ENCODE measurements around the gene TMEM35A.

DNA sequence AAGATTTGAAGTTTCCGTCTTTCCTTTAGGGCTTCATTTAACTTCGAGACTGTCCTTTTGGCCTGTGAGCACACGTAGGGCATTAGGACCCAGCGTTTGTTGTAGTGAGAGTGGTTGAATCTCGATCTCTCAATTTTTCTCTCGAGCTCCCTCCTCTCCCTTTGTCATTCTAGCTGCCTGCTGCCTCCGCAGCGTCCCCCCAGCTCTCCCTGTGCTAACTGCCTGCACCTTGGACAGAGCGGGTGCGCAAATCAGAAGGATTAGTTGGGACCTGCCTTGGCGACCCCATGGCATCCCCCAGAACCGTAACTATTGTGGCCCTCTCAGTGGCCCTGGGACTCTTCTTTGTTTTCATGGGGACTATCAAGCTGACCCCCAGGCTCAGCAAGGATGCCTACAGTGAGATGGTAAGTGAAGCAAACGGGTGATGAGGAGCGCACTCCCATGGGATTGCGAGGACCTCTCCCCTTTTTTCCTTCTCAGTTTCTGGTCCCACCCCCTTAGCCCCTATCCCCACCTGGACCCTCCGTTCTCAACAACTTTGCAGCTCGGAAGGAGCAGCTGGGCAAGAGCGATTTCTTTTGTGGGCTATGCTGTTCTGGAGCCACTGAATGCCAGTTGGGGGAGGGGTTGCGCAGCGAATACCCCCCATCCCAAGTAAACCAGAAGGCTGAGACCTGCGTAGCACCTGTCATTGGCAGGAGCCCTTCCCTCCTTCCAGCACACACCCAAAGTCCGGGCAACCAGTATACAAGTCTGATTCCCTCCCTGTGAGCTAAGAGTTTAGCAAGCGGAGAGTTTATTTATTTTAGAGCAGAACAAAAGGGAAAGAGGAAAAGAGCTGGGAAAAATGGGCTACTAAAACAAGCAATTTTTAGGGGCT lies at the start of gene TMEM35A:
- no peak for TF ChIP-seq POLR2AphosphoS5 (IDR thresholded peaks at IDR 0.05; ENCODE audit: low read depth, low read length)
- no peak for TF ChIP-seq TAF1 (IDR thresholded peaks at IDR 0.05; ENCODE audit: low read depth, low read length)
- TF ChIP-seq POLR2A (IDR thresholded peaks at IDR 0.05; ENCODE audit: low read depth, low read length): no peak
- no peak for TF ChIP-seq PAX5 (IDR thresholded peaks at IDR 0.05; ENCODE audit: insufficient read depth, low read length, severe bottlenecking)
- no peak for TF ChIP-seq SPI1 (IDR thresholded peaks at IDR 0.05; ENCODE audit: low read depth, low read length)
- TF ChIP-seq POU2F2 (IDR thresholded peaks at IDR 0.05; ENCODE audit: low read depth, low read length): no peak
